ENCODE results near the gene YRDC. TPM values are rescaled to one million over a fixed set of nuclear protein-coding genes. Genes with fewer than 3 reads are reported as not detected.

YRDC gene
- total RNA-seq, 3 donors from 2014 or later = 178 to 187 (median 178) TPM

Other genes starting within 250 kb of the YRDC start
- gene GNL2, start 212.3 kb downstream of the YRDC start, total RNA-seq = 100 to 1,000 TPM; 131 to 144 (median 137) TPM
- gene RSPO1, start 173.3 kb downstream of the YRDC start, total RNA-seq = not detected
- 10 to 100 TPM in 2 of 3 donors, 1 to 10 TPM in 1; 7.7 to 12.2 (median 10.0) TPM for gene CDCA8, start 115.7 kb downstream of the YRDC start, total RNA-seq
- gene EPHA10, start 43.1 kb downstream of the YRDC start, total RNA-seq = under 1 TPM; 0.13 to 0.71 (median 0.27) TPM
- 1 to 10 TPM; 4.0 to 5.0 (median 4.7) TPM for gene MANEAL, start 14.4 kb downstream of the YRDC start, total RNA-seq
- 10 to 100 TPM; 54.0 to 59.2 (median 56.3) TPM for gene C1orf122, start 418 bp downstream of the YRDC start, total RNA-seq
- 10 to 100 TPM; 36.4 to 50.1 (median 49.1) TPM for gene MTF1, start 51.4 kb upstream of the YRDC start, total RNA-seq
- gene INPP5B, start 138.8 kb upstream of the YRDC start, total RNA-seq = 10 to 100 TPM; 12.6 to 17.0 (median 15.5) TPM
- 100 to 1,000 TPM; 130 to 133 (median 130) TPM for gene SF3A3, start 181.8 kb upstream of the YRDC start, total RNA-seq
- 10 to 100 TPM; 15.9 to 33.8 (median 26.9) TPM for gene FHL3, start 197.3 kb upstream of the YRDC start, total RNA-seq
- gene UTP11, start 204.5 kb upstream of the YRDC start, total RNA-seq = 100 to 1,000 TPM; 103 to 105 (median 104) TPM
- 1 to 10 TPM in 2 of 3 donors, under 1 TPM in 1; 0.91 to 1.3 (median 1.0) TPM for gene POU3F1, start 238.6 kb upstream of the YRDC start, total RNA-seq

Data from activated T-cell treated with anti-CD3 and anti-CD28 coated beads, Interleukin-2, amount 50 U/mL, for 4 hours (primary cell).